VCaP (cell line): ENCODE results near the gene CFAP77.

Experiments used
- H3K27ac ChIP-seq: fragments of 450-650 bp; 2 replicates; pipeline ENCODE4 v1.5.1; 2017
- TF ChIP-seq, protein P1 (sequence below): fragments of 450-650 bp; conservative IDR thresholded peaks from 2 replicates; pipeline ENCODE4 v1.5.1; 2017; ENCODE audit warnings: mild to moderate bottlenecking, moderate library complexity

Gene CFAP77

DNA sequence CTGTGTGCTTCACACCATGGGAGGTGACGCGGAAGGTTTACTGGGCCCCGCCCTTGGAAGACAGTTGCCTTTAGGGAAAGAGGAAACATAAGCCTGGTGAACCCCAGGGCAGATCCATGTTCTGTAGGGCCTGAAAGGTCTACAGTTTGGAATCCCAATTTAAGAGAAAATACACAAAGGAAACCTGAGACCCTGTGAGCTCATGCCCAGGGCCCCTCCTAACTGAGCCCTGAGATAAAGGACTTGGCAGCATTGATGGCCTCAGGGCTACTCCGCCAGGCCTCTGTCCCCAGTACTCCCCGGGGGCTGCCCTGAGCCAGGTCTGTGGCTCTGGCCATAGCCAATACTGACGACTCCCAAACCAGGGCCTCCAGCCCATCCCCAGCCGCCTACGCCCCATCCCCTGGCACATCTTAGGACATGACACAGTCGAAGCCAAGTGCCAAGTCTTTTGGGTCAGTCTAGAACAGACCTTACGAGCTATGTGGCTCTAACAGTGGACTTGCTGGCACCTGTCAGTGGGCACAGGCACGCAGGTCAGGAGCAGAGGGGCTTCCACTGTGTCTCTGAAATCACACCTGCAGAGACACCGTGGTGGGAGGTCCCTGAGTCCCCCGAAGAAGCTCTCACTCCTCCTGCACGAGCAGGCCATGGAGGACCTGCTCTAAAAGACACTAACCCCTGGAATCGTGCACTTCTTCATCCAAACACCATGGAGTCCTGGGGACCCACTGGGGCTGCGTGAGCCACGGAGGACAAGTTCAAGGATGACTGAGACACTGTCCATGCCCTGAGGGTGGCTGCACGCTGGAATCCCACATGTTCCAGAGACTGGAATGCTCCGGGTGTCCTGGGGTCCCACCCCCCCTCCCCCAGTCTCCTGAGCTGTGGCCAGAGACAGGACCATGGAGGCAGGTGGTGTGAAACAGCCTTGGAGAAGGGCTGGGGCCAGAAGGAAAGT is 132.1 kb downstream of the CFAP77 start:
- TF ChIP-seq, protein P1, sequence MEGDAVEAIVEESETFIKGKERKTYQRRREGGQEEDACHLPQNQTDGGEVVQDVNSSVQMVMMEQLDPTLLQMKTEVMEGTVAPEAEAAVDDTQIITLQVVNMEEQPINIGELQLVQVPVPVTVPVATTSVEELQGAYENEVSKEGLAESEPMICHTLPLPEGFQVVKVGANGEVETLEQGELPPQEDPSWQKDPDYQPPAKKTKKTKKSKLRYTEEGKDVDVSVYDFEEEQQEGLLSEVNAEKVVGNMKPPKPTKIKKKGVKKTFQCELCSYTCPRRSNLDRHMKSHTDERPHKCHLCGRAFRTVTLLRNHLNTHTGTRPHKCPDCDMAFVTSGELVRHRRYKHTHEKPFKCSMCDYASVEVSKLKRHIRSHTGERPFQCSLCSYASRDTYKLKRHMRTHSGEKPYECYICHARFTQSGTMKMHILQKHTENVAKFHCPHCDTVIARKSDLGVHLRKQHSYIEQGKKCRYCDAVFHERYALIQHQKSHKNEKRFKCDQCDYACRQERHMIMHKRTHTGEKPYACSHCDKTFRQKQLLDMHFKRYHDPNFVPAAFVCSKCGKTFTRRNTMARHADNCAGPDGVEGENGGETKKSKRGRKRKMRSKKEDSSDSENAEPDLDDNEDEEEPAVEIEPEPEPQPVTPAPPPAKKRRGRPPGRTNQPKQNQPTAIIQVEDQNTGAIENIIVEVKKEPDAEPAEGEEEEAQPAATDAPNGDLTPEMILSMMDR: no peak

DNA sequence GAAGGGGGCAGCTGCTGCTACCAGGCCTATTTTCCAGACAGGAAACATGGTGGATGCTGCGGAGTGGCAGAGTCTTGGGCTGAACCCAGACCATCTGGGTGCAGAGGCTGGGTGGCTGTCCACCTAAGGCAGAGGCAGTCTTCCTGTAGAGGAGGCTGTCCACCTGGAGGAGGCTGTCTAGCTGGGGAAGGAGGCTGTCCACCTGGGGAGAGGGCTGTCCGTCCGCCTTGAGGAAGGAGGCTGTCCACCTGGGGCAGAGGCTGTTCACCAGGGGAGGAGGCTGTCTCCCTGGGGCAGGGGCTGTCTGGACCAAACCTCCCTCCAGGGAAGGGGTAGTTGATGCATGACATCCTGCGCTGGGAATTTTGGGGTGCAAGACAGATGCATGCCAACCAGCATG is 133.2 kb downstream of the CFAP77 start:
- TF ChIP-seq, protein P1: no peak

More for the DNA sequence above, 132.1 kb downstream of the CFAP77 start:
- no peak overlapping the region for H3K27ac ChIP-seq

DNA sequence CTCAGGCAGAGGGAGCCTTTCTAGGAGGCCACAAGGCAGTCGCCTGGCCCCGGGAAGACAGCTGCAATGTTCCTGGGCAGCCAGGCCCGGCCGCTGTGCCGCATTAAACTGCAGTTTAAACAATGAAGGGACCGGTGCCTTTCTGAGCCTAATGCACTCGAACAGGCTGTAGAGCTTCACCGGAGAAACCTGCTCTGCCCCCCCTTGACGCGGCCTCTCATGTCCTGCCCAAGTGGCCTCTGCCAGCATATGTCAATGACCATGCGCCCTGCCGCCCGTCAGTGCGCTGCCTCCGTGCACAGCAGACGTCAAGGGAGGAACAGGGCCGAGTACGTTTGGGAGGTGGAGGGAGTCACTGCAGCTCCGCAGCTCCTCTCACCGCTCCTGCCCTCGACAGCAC is 133.9 kb downstream of the CFAP77 start:
- TF ChIP-seq, protein P1: no peak
- H3K27ac ChIP-seq: no peak overlapping the region

More for the DNA sequence above, 133.2 kb downstream of the CFAP77 start:
- H3K27ac ChIP-seq: no peak overlapping the region

DNA sequence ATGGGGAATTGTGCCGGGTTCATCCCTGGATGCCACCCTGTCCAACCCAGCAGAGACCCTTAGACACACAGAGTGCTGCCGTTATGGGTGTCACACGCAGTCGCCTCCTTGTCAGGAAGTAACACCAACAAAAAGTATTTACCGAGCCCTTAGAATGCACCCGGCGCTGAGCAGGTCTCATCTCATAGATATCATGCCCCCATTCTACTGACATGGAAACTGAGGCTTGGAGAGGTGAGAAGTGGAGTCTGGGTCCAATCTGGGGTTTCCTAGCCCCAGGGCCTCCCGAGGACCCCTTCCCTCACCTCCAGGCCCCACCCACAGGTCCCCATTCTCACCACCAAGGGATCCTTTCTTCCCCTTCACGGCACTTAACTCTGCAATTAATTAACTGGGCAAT is 135.6 kb downstream of the CFAP77 start:
- no peak overlapping the region for H3K27ac ChIP-seq
- TF ChIP-seq, protein P1: no peak

DNA sequence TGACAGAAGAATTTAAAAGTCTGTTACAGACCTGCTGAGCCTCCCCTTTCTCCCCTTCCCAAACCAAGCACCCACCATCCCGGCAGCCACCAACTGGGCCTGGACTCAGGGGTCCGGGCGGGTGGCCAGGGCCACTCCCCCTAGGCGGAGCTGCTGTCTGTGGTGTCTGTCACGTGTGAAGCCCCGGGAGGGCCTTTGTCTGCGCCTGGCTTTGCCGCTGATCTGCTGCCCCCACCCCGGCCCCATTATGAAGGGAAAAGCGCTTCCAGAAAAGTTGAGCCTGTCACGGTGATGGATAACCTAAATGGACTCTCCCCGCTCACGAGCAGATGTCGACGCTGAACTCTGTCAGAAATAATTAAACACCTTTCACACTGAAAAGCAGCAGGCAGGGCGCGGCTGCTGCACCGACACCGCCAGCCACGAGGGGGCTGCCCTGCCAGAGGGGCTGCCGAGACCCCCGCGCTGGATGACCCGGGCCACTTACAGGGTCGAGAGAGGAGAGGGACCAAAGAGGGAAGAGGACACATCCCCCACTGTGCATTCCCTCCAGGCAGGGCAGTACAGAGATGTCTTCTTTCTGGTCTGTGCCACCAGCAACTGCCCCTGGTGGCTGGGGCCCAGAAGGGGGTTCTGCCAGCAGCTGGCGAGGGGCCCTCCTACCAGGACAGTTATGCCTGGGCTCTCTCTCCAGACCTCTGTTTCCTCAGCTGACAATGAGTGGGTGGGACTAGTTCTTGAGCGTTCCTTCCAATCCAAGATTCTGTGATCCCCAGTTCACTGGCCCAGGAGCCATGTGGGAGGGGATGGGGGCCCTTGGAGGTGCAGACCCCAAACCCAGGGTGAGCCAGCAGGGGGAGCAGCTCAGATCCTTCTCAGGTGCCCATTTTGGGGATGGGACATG is 136.4 kb downstream of the CFAP77 start:
- no peak overlapping the region for H3K27ac ChIP-seq
- TF ChIP-seq, protein P1: peak; percentile 66

DNA sequence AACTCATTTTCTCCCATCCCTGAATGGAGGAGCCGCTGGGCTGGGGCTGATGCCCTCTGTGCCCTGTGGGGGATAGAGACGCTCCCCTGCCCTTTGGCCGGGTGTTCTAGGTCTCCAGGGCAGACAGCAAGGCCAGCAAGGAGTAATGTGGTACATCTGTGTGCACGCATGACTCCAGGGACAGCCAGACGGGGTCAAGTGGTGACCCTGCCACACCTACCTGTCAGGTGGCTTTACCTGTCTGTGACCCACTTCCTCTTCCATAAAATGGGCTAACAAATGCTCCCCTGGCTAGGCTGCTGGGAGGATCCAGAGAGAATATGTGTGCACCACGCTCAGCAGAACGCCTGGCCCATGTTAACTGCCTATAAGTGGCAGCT is 137.0 kb downstream of the CFAP77 start:
- TF ChIP-seq, protein P1: no peak
- H3K27ac ChIP-seq: no peak overlapping the region

DNA sequence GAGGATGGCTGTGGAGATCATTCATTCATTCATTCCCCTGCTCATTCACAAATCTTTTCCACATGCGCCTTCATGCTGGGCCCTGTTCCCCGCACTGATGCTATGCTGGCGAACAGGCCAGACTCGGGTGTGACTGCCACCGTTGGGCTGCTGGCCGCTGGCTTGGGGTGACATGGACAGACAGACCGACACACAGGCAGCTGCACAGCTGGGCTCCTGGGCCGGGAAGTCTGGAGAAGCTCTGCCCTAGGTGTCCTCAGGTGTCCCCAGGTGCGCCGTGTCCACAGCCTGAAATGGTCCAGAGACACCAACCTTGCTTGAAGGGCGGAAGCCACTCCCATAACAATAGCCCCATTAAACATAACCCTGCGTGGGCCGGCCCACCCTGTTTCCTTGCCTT is 137.4 kb downstream of the CFAP77 start:
- no peak overlapping the region for H3K27ac ChIP-seq

More for the DNA sequence above, 137.4 kb downstream of the CFAP77 start:
- TF ChIP-seq, protein P1: no peak
